ENCODE results near the gene AQP7.
"Not testable (repeated sequence)": the region's sequence is repeated elsewhere in the genome, so short reads cannot be mapped to it uniquely, and the experiment has no call there.

The AQP7 gene

DNA sequence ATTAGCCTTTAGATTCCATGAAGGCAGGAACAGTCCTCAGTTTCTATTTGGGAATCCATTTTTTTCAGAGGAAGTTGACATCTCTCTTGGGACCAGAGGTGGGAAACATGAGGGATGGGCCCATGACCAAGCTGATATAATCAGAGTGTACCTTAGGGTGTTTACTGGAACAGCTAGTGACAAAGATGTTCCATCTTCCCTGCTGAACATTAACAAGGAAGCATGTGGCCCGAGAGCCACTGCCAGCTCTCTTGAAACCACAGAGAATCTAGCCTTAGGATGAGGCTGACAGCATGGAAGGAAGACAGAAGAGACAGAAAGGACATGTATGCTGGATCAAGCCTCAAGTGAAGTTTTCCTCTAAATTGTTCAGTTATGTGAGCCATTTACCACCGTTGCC, 29.1 kb upstream of the AQP7 start:
- no peak for FAIRE-seq

GRCh38 chr9:33430942-33431341, 28.6 kb upstream of the AQP7 start:
- no peak for FAIRE-seq

DNA sequence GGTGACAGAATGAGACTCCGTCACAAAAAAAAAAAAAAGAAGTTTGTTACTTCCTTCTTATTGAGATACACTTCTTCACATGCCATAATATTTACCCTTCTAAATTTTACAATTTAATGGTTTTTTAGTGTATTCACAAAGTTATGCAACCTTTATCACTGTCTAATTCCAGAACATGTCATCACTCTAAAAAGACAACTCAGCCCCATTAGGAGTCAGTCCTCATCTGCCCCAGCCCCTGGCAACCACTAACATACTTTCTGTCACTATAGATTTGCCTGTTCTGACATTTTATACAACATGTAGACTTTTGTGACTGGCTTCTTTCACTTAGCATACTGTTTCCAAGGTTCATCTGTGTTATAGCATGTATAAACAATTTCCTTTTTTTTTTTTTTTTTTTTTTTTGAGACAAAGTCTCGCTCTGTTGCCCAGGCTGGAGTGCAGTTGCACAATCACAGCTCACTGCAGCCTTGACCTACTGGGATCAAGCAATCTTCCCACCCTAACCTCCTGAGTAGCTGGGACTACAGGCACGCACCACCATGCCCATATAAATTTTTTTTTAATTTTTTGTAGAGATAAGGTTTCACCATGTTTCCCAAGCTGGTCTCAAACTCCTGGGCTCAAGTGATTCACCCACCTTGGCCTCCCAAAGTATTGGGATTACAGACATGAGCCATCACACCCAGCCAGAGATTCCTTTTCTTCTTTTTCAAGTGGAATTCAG, 27.1 kb upstream of the AQP7 start:
- no peak for FAIRE-seq

- FAIRE-seq, result no peak
These were observed 24.5 kb upstream of the AQP7 start for GRCh38 chr9:33426843-33427293.

DNA sequence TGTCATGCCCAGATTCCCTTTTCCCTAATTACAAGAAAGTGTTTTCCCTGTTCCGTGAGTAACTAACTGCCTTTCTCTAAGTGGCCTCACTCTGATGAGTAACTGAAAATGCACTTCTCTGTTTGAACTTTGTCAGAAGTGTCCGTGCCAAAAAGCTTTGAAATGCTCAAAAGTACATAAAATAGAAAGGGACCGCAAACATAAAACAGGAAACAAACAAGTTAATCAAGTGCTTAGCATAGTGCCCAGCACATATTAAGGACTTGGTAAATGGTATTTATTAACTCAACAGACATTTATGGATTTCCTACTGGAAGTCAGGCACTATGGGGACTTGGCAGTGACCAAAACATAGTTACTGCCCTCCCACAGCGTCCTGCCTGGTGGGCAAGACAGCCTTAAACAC, 22.8 kb upstream of the AQP7 start:
- no peak for FAIRE-seq

GRCh38 chr9:33424492-33424891, 22.1 kb upstream of the AQP7 start:
- not testable (repeated sequence) for FAIRE-seq

- not testable (repeated sequence) for FAIRE-seq
These were observed 21.7 kb upstream of the AQP7 start for GRCh38 chr9:33424043-33424442.

DNA sequence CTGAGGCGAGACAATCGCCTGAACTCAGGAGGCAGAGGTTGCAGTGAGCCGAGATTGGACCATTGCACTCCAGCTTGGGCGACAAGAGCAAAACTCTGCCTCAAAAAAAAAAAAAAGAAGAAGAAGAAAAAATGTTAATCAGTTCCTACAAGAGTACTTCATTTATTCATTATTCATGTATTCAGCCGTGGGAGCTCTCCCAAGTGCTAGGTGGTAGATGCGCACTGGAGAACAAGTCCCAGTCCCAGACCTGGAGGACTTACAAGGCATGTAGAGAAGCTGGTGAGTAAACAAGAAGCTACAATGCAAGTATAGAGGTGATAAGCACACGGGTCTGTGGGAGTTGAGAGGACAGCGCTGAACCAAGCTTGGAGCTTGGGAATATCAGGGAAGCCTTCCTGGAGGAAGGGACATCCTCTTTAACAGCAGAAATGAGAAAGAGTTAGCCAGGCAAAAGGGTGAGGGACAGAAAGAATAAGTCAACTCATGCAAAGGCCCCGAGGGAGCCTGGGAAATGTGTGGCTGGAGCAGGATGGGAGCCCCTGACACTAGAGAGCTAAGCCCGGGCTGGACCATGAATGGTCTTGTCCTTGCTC, 17.4 kb upstream of the AQP7 start:
- no peak for FAIRE-seq

GRCh38 chr9:33418090-33418489, 15.7 kb upstream of the AQP7 start:
- FAIRE-seq, result no peak

- no peak for FAIRE-seq
These were observed 14.6 kb upstream of the AQP7 start for GRCh38 chr9:33416996-33417395.

DNA sequence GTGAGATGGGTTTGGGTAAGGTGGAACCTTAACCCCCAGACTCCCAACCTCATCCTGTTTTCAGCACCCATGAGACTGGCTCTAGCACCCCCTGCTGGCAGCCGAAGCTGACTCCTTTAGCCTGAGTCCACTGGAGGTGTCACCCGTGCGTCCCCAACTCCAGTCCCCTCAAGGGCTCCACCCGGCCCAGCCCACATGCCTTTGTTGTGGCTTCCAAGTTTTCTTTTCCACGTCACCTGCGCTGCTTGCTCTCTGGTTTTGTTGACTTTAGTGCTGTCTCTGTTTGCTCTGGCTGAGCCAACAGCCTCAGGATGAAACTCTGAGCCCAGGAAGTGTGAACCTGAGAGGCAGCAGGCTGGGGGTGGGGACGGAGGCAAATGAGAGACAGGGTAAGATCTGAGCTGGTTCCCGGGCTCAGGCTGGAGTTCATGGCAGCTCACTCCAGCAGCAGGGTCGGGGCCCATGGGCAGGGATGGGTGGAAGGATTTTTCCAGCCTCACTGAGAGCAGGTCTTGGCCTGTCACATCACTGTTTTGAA, 13.2 kb upstream of the AQP7 start:
- FAIRE-seq, result no peak

DNA sequence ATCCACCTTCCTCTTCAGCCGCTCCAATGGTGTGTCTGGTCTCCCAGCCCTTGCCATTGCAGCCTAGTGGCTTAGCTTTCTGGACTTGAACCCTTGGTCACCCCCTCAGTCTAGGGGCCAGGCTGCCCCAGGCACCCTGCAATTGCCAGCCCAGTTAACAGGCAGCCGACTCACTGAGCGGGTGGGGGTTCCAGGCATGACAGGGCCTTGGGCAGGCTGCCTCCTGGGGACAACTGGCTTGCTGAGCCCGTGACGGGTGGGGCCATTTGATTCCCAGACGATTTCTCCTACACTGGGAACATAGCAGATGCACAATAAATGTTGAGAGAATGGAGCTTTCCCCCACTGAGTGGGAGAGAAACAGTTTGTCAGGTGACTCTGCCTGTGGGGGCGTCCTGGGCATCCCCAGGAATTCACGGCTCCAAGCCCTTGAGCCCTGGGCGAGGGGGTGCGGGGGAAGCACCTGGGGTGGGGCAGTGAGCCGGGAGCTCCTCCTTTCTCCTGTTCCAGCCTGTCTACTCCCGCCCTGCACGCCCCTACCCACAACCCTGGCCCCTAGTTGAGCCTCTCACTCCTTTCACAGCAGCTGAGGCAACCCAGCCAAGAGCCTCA, 12.6 kb upstream of the AQP7 start:
- no peak for FAIRE-seq

DNA sequence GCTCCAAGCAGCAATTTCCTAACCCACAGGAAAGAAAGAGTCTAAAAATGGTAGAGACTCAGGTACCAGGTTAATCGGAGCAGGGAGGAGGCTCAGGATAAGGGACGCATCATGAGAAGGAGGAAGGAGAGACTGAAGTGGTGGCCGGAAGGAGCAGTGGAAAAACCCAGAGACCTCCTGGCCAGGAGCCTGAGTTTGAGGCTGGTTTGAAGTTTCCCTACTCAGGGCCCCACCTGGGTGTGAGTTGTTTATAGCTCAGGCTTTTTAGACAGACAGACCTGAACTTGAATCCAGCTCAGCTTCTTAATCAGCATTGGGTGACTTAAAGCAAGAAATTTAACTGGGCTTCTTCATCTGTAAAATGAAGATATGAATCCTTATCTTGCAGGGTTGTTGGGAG, 11.9 kb upstream of the AQP7 start:
- no peak for FAIRE-seq

DNA sequence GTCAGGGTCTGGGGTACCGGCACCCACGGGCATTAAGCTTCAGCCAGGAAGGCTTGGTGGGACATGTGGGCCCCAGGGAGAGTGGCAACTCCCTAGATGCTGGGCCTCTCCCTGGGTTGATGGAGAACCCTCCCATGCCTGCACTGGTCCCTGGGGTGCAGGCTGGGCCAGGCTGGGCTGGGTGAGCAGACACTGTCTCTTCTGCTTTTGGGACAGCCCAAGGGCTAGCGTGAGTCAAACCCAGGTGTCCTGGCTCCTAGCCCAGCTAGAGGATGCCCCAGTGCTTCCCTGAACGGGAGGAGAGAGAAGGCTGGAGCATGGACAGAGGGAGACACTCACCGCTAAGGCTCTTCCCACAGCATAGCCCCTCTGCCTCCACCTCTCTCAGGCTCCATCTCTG, 5.7 kb upstream of the AQP7 start:
- FAIRE-seq, result no peak

- no peak for FAIRE-seq
These were observed 4.7 kb upstream of the AQP7 start for GRCh38 chr9:33407061-33407460.

GRCh38 chr9:33404788-33405362, 2.5 kb upstream of the AQP7 start:
- FAIRE-seq, result no peak

GRCh38 chr9:33403941-33404787, 1.8 kb upstream of the AQP7 start:
- no peak for FAIRE-seq

GRCh38 chr9:33401809-33402208, 559 bp downstream of the AQP7 start:
- FAIRE-seq, result not testable (repeated sequence)

DNA sequence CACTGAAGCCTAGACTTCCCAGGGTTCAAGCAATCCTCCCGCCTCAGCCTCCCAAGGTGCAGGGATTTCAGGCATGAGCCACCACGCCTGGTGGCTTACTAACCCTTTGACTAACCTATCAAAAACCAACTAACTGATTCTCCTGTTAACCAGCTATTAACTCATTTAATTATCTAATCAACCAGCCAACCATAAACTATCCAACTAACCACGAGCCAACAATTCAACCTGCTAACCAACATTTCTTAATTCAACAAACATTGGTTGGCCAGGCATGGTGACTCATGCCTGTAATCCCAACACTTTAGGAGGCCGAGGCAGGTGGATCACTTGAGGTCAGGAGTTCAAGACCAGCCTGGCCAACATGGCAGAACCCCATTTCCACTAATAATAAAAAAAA, 3.3 kb downstream of the AQP7 start:
- FAIRE-seq, result not testable (repeated sequence)

- not testable (repeated sequence) for FAIRE-seq
These were observed 4.6 kb downstream of the AQP7 start for GRCh38 chr9:33397801-33398200.

DNA sequence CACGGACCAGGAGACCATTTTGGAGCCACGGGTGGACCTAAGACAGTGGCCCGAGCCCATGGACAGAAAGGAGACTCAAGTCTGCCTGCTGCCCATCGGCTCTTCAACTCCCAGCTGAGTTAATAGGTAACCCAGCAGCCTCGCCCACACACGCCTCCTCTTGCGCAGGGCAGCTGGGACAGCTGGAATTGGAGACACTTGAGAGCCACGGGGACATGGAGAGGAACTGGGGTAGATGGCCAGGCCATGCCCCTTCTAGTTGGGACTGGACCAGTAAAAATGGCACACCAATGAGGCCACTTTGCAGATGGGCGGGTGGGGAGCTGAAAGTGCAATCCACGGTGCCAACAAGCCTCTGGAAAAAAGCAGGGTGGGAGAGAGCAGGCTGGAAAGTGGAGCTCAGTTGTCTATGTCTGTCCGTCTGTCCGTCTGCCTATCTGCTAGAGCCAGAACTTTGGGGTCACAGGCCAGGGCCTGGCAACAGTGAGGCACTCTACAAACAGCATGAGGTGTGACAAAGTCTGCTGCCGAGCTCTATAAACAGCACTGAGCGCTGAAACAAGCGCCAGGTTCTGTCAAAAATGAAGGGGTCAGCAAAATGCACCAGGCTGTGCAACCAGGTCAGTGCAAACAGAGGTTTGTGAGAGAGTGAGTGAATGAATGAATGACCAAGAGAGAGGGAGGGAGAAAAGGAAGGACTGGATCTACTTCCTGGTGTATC, 7.0 kb downstream of the AQP7 start:
- not testable (repeated sequence) for FAIRE-seq

DNA sequence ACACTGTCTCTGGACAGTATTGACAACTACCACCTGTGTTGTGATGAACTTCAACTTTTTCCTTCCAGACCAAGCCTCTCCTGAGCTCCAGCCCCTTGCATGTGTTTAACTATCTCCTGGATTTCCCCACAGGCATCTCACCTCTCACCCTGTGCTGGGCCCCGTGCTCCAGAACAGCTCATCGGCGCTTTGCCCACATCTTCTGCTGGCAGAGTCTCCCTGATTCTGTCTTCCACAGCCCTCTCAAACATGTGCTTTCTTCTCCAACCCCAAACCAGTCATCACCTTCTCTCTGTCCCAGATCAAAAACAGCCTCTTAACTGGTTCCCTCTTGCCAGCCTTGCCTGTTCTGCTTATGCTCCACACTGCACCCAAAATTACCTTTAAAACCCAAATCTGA, 8.4 kb downstream of the AQP7 start:
- FAIRE-seq, result not testable (repeated sequence)
